B cell (primary cell): ENCODE measurements around the gene BORCS8. TPM values are rescaled to one million over a fixed set of nuclear protein-coding genes. Genes with fewer than 3 reads are reported as not detected.

Source experiments
- ATAC-seq: fragments of 200-7000 bp; cut with Tn5 transposase; one replicate; pipeline ENCODE4 v1.10.0; 2021; ENCODE audit warnings: low read depth, mild to moderate bottlenecking, moderate number of reproducible peaks, moderate library complexity
- CTCF ChIA-PET: fragments of 350-600 bp; sonication (Branson Sonifier 250); formaldehyde crosslinking; loops from one replicate; lab custom pipeline; 2021; ENCODE audit warnings: antibody characterized with exemption, inconsistent platforms; lab: Charles Lee
- POLR2A ChIA-PET: fragments of 350-600 bp; sonication (Branson Sonifier 250); formaldehyde crosslinking; loops from one replicate; lab custom pipeline; 2021; ENCODE audit warnings: antibody characterized with exemption; lab: Charles Lee
- DNase-seq: peaks from one replicate; pipeline ENCODE4 v3.0.0; 2013
- H2AFZ ChIP-seq: 2 replicates; pipeline ENCODE4 v1.6.1; 2012; ENCODE audit warnings: mild to moderate bottlenecking, low read depth, low read length; ENCODE audit not compliant: insufficient read depth, poor library complexity, severe bottlenecking
- H3K27ac ChIP-seq, 2 donors: 1 replicate in 1 of 2; 2 replicates in 1 of 2; pipeline ENCODE4 v1.5.1; 2012 to 2013; ENCODE audit warnings: low read length in 2 of 2, mild to moderate bottlenecking in 2 of 2, moderate library complexity in 1 of 2
- H3K27me3 ChIP-seq, 4 experiments: fragments of 200-600 bp in 1 of 4; sonication (generic) in 1 of 4; replicated peaks in 1 of 4; 1 replicate in 2 of 4; 2 replicates in 2 of 4; pipeline versions ENCODE4 v1.6.1 to v1.7.0; 2013 to 2016; ENCODE audit warnings: low read length in 3 of 4, mild to moderate bottlenecking in 2 of 4, mixed read lengths in 1 of 4, moderate library complexity in 1 of 4; ENCODE audit not compliant: insufficient read depth in 4 of 4, control insufficient read depth in 3 of 4; ENCODE audit errors: control extremely low read depth in 1 of 4
- H3K36me3 ChIP-seq, 2 experiments: replicated peaks in 1 of 2; 1 replicate in 1 of 2; 2 replicates in 1 of 2; pipeline versions ENCODE4 v1.6.1 to v1.7.1; 2013; ENCODE audit warnings: low read length in 1 of 2; ENCODE audit not compliant: insufficient read depth in 2 of 2, control insufficient read depth in 1 of 2; ENCODE audit errors: control extremely low read depth in 1 of 2, extremely low read depth in 1 of 2
- H3K4me1 ChIP-seq, 2 donors: fragments of 200-600 bp in 1 of 2; sonication (generic) in 1 of 2; 1 replicate in 1 of 2; 2 replicates in 1 of 2; pipeline versions ENCODE4 v1.5.1 to v1.6.1; 2013 to 2017; ENCODE audit warnings: low read length in 2 of 2; ENCODE audit not compliant: control insufficient read depth in 2 of 2, insufficient read depth in 2 of 2
- H3K4me2 ChIP-seq: replicated peaks from 2 replicates; pipeline ENCODE3; 2012; ENCODE audit warnings: mild to moderate bottlenecking, low read depth, low read length; ENCODE audit not compliant: poor library complexity, severe bottlenecking
- H3K4me3 ChIP-seq, 5 experiments: fragments of 200-600 bp in 1 of 5; sonication (generic) in 1 of 5; 1 replicate in 3 of 5; 2 replicates in 2 of 5; pipeline versions ENCODE4 v1.5.1 to v1.7.0; 2011 to 2016; ENCODE audit warnings: low read length in 4 of 5, mild to moderate bottlenecking in 4 of 5, low read depth in 2 of 5, control low read depth in 1 of 5, moderate library complexity in 1 of 5; ENCODE audit not compliant: insufficient read depth in 1 of 5; ENCODE audit errors: control extremely low read depth in 1 of 5, extremely low read depth in 1 of 5
- H3K79me2 ChIP-seq: fragments of 200-600 bp; sonication (generic); one replicate; pipeline ENCODE4 v1.6.0; 2016; ENCODE audit warnings: low read length; ENCODE audit not compliant: control insufficient read depth, insufficient read depth
- H3K9ac ChIP-seq: fragments of 200-600 bp; sonication (generic); 2 replicates; pipeline ENCODE4 v1.6.1; 2017; ENCODE audit warnings: mild to moderate bottlenecking, low read length, moderate library complexity
- H3K9me3 ChIP-seq, 3 donors: one replicate each; pipeline versions ENCODE4 v1.6.1 to v1.7.1; 2013; ENCODE audit warnings: low read length in 2 of 3; ENCODE audit not compliant: control insufficient read depth in 2 of 3, insufficient read depth in 1 of 3; ENCODE audit errors: control extremely low read depth in 1 of 3
- H4K20me1 ChIP-seq: 2 replicates; pipeline ENCODE4 v1.6.0; 2012; ENCODE audit warnings: mild to moderate bottlenecking, low read length; ENCODE audit not compliant: insufficient read depth, control insufficient read depth, poor library complexity, severe bottlenecking
- H3K27ac Mint-ChIP-seq: one replicate; pipeline ENCODE4 v1.8.0; 2021; ENCODE audit warnings: mixed read lengths
- H3K27me3 Mint-ChIP-seq: one replicate; pipeline ENCODE4 v1.8.0; 2021; ENCODE audit warnings: mixed read lengths
- H3K4me1 Mint-ChIP-seq: one replicate; pipeline ENCODE4 v1.8.0; 2021; ENCODE audit warnings: mixed read lengths
- H3K4me3 Mint-ChIP-seq: one replicate; pipeline ENCODE4 v1.8.0; 2021; ENCODE audit warnings: mixed read lengths
- H3K9me3 Mint-ChIP-seq: one replicate; pipeline ENCODE4 v1.8.0; 2022; ENCODE audit warnings: mixed read lengths; ENCODE audit not compliant: insufficient read depth
- EZH2 ChIP-seq: IDR thresholded peaks from 2 replicates; pipeline ENCODE4 v1.6.1; 2012; ENCODE audit warnings: borderline replicate concordance, low read depth, mild to moderate bottlenecking, moderate library complexity, low read length; ENCODE audit not compliant: insufficient read depth, poor library complexity, severe bottlenecking
- WGBS: methylation state at CpG from one replicate; pipeline ENCODE4 v1.1.5; 2013; ENCODE audit warnings: missing lambda C conversion rate; ENCODE audit not compliant: insufficient coverage; 5-methylcytosine and 5-hydroxymethylcytosine counted together
- intact Hi-C: fragments of 100-400 bp; cut with micrococcal nuclease; formaldehyde crosslinking; loops from one replicate; pipeline ENCODE4 v1.10.0; 2022
- polyA plus RNA-seq: library from polyadenylated mRNA; depleted of rRNA; stranded (reverse); fragments of >200 nt; gene quantifications from 2 replicates; pipeline ENCODE4 v1.2.3, GENCODE V29; 2012
- total RNA-seq, 2 donors: library from RNA; stranded (reverse); fragments of 120-200 nt in 1 of 2; gene quantifications; 1 replicate in 1 of 2; 2 replicates in 1 of 2; pipeline versions ENCODE4 v1.2.3 to v1.2.4, GENCODE V29; 2013 to 2022
- TF ChIP-seq, protein P1 (sequence below): fragments of 200-600 bp; IDR thresholded peaks from one replicate; pipeline ENCODE4 v1.8.0; 2022; ENCODE audit warnings: antibody characterized with exemption, mild to moderate bottlenecking

BORCS8 gene
- total and polyA plus RNA-seq, 2 donors (not counting 1 experiment from before 2014, with no cell fraction given): 37.6 to 63.1 TPM

DNA sequence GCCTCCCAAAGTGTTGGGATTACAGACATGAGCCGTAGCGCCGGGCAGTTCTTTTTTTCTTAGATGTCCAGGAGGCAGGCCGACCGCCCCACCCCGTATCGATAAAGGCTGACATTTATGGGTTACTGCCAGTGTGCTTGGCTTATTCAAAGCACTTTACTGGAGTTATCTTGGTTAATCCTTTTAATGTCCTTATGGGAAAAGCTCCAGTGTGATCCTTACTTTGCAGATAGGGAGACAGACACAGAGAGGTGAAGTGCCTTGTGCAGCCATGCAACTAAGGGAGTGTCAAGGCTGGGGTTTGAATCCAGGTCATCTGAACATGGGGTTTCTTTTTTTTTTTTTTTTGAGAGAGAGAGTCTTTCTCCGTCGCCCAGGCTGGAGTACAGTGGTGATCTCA, 39.0 kb upstream of the BORCS8 start:
- CTCF ChIA-PET: no interaction called here
- H3K9me3 ChIP-seq: peaks cover 2 to 40% (median 21%) of the 10 kb centered on the region in 3 donors
- no peak overlapping the region for H3K4me3 Mint-ChIP-seq

DNA sequence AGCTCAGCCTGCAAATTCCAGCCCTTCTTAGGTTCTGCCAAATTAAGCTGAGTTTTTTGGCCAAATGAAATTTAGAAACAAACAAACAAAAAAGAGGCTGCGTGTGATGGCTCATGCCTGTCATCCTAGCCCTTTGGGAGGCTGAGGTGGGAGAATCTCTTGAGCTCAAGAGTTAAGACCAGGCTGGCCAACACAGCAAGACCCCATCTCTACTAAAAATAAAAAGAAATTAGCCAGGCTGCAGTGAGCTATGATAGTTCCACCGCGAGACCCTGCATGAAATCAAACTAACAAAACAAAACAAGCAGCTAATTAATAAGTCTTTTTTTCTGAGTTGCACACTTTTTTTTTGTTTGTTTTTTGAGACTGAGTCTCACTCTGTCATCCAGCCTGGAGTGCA, 37.7 kb upstream of the BORCS8 start:
- Mint-ChIP-seq H3K4me3 (no peak overlapping the region), H3K27me3 (peaks cover 20% of the 10 kb centered on the region), H3K9me3 (peaks cover 1% of the 10 kb centered on the region), H3K27ac (no peak overlapping the region), H3K4me1 (peaks cover 4% of the 10 kb centered on the region)
- ATAC-seq: no peak
- no peak overlapping the region for H2AFZ ChIP-seq
- H3K27ac ChIP-seq: no peak overlapping the region
- no peak for TF ChIP-seq EZH2
- TF ChIP-seq, protein P1, sequence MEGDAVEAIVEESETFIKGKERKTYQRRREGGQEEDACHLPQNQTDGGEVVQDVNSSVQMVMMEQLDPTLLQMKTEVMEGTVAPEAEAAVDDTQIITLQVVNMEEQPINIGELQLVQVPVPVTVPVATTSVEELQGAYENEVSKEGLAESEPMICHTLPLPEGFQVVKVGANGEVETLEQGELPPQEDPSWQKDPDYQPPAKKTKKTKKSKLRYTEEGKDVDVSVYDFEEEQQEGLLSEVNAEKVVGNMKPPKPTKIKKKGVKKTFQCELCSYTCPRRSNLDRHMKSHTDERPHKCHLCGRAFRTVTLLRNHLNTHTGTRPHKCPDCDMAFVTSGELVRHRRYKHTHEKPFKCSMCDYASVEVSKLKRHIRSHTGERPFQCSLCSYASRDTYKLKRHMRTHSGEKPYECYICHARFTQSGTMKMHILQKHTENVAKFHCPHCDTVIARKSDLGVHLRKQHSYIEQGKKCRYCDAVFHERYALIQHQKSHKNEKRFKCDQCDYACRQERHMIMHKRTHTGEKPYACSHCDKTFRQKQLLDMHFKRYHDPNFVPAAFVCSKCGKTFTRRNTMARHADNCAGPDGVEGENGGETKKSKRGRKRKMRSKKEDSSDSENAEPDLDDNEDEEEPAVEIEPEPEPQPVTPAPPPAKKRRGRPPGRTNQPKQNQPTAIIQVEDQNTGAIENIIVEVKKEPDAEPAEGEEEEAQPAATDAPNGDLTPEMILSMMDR: no peak
- H3K9me3 ChIP-seq: peaks cover 2 to 28% (median 12%) of the 10 kb centered on the region in 3 donors
- H3K36me3 ChIP-seq: no peaks in the 10 kb centered on the region
- no peaks in the 10 kb centered on the region for H4K20me1 ChIP-seq
- CTCF ChIA-PET: no interaction called here
- no peak overlapping the region for H3K9ac ChIP-seq
- intact Hi-C loops: no loop called here
- POLR2A ChIA-PET: no interaction called here
- no peaks in the 10 kb centered on the region for H3K79me2 ChIP-seq
- no peak for DNase-seq
- no CpG with 5 or more reads among the region's 3 CpGs for WGBS
- peaks cover 0 to 24% (median 5%) of the 10 kb centered on the region in 4 experiments for H3K27me3 ChIP-seq
- peaks cover 7% of the 10 kb centered on the region in 2 donors for H3K4me1 ChIP-seq
- no peak overlapping the region for H3K4me3 ChIP-seq
- H3K4me2 ChIP-seq: no peak overlapping the region

More for the DNA sequence above, 39.0 kb upstream of the BORCS8 start:
- no peak overlapping the region for H3K9ac ChIP-seq
- no peak overlapping the region for H3K27ac ChIP-seq
- peaks cover 0 to 15% (median 3%) of the 10 kb centered on the region in 4 experiments for H3K27me3 ChIP-seq
- H3K4me1 ChIP-seq: no peaks in the 10 kb centered on the region
- POLR2A ChIA-PET: interaction anchor here (0.6 kb wide), 1 partner anchor 229 kb away, joined by 4 read pairs; no protein-coding TSS in a partner anchor
- TF ChIP-seq EZH2: no peak
- TF ChIP-seq, protein P1: no peak
- Mint-ChIP-seq H3K27ac (no peak overlapping the region), H3K27me3 (peaks cover 20% of the 10 kb centered on the region), H3K4me1 (no peaks in the 10 kb centered on the region), H3K9me3 (peaks cover 6% of the 10 kb centered on the region)
- 90% methylated on average over 9 of the region's 9 CpGs for WGBS
- DNase-seq (no peak), ATAC-seq (no peak)
- H3K36me3 ChIP-seq: no peaks in the 10 kb centered on the region
- H2AFZ ChIP-seq: no peak overlapping the region
- no peak overlapping the region for H3K4me2 ChIP-seq
- no peaks in the 10 kb centered on the region for H3K79me2 ChIP-seq
- intact Hi-C loops: no loop called here
- no peaks in the 10 kb centered on the region for H4K20me1 ChIP-seq
- no peak overlapping the region for H3K4me3 ChIP-seq
